ENCODE results near the gene TIAM1.
"Not testable (repeated sequence)": the region's sequence is repeated elsewhere in the genome, so short reads cannot be mapped to it uniquely, and the experiment has no call there.

TIAM1 gene

DNA sequence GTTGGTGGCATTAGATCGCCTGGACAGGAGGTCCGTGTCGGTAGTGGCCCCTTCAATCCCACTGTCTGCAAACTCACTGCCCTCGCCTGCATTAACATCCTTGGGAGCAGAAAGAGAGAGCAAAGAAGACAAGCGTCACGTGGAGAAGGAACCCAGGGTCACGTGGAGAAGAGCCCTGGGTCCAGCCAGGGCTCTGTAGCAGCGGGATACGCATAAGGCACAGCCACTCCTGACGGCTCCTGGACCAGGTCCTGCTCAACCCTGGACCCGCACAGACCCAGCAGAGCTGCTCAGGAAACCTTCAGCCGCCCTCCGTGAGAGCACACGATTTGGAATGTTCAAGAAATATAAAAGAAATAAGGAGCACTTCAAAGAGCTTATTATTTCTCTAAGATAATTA, 92.0 kb downstream of the TIAM1 start:
- no peak for DNase-seq (ENCODE audit: low read depth)

DNA sequence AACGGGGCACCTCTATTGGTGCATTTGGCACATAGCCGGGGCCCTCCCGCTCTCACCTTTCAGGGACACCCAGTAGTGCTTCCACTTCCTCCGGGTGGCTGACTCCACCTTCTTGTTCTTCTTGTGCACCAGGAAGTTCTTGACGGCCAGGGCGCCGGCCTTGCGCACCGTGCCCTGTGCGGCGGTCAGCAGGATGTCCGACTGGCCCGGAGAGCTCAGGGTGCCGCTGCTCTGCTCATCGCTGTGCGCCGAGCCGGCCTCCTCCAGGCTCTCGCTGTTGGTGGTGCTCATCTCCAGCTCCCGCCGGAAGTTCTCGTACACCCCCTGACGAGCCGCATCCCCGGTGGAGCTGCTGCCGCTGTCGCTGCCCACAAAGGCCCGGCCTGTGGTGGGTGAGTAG, 92.4 kb downstream of the TIAM1 start:
- DNase-seq (ENCODE audit: low read depth), result no peak

GRCh38 chr21:31248598-31248997, 95.5 kb downstream of the TIAM1 start:
- DNase-seq (ENCODE audit: low read depth), result no peak

DNA sequence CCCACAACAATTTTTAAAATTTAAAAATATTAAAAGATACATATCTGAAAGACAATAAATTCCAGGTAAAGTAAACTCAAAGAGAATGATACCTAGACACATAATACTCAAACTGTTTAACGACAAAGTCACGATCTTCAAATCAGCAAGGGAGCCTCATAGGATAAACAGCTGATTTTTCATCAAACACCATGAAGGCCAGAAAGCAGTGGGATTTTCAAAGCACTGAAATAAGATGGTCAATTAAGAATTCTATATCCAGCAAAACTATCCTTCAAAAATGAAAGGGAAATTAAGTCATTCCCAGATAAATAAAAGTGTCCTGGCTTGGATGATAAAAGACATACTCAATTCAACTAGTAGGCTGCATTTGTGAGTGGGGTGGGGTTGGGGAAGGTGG, 100.5 kb downstream of the TIAM1 start:
- DNase-seq (ENCODE audit: low read depth), result no peak

- no peak for DNase-seq (ENCODE audit: low read depth)
Observed at GRCh38 chr21:31236528-31236927, 107.5 kb downstream of the TIAM1 start.

DNA sequence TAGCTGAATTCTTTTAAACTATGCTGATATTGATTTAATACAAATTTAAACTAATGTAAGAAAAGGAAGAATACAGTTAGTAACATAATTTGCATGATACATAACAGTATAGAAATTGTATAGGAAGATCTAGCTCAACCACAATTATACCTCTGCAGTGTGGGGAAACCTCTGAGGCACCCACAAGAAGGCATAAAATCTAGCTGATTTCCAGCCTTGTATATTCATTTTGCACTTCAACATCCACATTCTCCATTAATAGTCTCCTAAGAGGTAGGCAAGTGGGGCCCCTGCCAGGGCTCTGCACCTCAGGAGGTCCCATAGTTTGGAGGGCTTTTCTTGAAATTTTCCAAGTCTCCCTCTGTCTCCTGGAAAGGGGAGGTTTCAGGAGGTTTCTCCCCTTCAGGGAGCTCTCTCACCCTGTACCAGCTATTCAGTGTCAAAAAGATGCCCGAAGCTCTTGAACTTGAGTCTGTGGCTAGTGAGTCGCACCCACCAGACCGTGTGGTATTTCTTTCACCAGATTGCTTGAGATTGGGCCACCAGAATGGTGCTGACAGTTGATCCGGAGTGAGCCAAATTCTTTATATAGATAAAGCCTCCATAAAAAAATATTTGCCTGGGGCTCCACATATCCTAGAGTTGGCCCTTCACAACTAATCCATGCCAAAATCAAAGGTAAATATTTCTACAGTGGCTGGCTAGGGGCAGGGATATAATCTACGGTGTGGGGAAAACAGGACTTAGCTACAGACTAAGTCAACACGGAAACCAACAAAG, 108.2 kb downstream of the TIAM1 start:
- no peak for DNase-seq (ENCODE audit: low read depth)

DNA sequence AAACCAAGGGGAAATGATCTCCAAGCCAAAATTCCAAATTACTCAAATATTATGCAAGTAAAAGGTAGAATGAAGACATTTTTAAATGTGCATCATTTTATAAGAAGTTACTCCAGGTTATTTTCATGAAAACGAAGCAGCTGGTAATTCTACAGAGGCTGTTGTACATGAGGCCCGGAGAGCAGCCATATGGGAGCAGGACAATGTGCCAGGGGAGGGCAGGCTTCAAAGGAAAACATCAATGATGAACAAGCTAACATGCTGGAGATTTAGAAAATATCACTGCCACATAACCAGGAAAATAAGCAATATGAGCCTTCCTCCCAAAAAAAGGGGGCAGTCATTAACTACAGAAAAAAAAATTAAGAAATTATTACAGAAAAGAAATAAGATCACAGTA, 109.1 kb downstream of the TIAM1 start:
- no peak for DNase-seq (ENCODE audit: low read depth)

DNA sequence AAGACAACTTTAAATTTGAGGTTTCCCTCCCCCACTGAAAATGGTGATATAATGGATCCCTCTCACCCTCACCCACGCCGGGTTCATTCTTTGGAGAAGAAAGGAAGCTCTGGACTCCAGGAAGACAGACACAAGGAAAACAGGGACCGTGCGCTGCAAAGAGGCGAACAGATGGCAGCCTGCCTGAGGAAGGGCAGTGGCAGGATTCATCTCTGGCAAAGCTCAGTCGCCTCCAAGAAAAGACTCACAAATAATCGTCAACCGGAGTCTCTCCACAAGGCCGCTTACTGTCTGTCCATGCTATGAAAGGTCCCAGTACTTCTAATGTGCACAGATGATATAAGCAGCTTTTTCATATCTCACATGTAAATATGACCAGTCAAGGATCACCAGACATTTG, 110.3 kb downstream of the TIAM1 start:
- no peak for DNase-seq (ENCODE audit: low read depth)

DNA sequence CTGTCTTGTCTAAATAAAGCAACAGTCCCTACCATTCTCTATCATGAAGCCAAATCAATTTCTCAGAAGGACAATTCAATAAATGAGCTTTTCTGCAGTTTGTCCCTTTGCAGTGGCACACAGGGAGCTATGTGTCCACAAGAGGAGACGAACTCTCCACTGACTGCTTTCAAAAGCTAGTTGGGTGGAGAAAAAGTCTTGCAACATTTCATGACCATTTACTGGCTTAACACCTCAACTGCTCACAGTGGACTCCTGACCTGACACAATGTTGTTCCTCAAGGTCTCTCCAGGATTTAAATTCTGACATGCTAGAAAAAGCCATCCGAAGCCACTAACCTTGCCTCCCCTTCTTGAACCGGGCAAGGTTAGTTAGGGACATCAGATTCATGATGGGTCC, 111.7 kb downstream of the TIAM1 start:
- DNase-seq (ENCODE audit: low read depth), result no peak

DNA sequence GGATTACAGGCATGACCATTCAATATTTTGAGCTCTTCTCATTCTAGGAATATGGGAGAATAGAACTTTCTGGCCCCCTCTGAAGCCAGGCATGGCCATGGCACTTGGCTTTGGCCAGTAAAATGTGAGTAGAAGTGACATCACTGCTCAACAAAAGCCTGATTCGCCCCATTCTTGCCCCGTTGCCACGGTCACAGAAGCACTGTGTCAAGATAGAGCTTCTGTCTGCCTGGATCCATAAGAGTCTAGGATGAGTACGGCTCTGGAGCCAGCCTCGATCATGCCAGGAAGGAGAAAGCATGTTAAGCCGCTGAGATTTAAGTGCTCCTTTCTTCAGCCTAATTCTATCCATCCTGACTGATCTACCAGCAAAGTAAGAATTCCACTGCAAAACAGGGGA, 113.1 kb downstream of the TIAM1 start:
- no peak for DNase-seq (ENCODE audit: low read depth)

DNA sequence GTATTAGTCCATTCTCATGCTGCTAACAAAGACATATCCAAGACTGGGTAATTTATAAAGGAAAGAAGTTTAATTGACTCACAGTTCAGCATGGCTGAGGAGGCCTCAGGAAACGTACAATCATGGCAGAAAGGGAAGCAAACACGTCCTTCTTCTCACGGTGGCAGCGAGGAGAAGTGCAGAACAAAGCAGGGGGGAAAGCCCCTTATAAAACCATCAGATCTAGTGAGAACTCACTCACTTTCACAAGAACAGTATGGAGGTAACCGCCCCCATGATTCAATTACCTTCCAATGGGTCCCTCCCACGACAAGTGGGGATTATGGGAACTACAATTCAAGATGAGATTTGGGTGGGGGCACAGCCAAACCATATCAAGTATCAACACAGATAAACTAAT, 115.3 kb downstream of the TIAM1 start:
- not testable (repeated sequence) for DNase-seq (ENCODE audit: low read depth)

GRCh38 chr21:31225713-31226112, 118.3 kb downstream of the TIAM1 start:
- no peak for DNase-seq (ENCODE audit: low read depth)

DNA sequence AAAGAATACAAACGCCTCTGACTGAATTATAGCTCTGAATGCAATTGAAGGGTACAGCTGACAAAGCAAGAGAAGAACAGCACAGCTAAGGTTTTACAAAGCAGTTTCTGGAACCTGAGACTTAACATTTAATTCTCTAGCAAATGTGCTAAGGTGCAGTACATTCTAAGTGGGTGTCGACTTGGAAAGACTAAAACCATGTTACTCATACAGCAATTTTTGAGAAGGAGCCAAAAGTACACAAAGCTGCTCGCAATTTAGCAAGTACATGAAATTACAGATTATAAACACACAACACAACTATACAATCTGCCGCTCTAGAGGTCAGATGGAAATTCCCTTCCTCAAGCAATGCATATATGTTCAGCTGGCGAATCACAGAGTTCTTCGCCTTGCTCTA, 121.9 kb downstream of the TIAM1 start:
- DNase-seq (ENCODE audit: low read depth), result no peak

DNA sequence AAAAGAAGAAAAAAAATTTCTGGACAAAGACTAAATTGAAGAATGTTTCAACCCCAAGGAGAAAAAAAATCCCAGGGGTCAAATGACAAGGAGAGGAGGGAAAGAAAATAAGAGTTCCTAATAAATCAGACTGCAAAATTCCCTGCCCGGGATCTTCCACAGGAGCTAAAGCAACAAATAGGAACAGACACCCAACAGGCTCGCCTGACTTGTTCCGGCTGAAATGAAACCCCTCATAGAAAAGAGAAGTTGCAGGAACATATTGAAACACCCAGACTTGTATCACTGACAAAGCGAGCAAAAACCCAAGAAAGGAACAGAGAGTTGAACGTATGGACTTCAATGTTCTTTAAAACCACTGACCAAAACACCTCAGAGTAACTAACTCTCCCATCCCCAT, 123.0 kb downstream of the TIAM1 start:
- DNase-seq (ENCODE audit: low read depth), result no peak

DNA sequence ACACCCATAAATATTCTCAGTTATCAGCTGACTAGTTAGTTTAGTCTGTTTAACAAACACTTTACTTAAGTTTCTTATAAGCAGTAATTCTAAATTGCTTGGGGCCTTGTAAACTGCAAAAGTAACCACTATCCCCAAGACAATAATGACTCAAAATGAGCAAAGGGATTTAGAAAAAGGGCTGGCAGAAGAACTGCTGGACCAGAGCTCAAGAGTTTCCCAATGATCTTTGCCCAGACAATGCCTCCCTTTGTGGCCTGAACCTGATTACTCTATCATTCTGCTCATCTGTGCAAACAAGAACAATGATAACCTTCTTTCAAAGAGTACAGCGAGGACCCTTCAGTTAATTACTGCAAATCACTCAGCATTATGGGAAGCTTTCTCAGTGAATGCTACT, 123.5 kb downstream of the TIAM1 start:
- DNase-seq (ENCODE audit: low read depth), result no peak

DNA sequence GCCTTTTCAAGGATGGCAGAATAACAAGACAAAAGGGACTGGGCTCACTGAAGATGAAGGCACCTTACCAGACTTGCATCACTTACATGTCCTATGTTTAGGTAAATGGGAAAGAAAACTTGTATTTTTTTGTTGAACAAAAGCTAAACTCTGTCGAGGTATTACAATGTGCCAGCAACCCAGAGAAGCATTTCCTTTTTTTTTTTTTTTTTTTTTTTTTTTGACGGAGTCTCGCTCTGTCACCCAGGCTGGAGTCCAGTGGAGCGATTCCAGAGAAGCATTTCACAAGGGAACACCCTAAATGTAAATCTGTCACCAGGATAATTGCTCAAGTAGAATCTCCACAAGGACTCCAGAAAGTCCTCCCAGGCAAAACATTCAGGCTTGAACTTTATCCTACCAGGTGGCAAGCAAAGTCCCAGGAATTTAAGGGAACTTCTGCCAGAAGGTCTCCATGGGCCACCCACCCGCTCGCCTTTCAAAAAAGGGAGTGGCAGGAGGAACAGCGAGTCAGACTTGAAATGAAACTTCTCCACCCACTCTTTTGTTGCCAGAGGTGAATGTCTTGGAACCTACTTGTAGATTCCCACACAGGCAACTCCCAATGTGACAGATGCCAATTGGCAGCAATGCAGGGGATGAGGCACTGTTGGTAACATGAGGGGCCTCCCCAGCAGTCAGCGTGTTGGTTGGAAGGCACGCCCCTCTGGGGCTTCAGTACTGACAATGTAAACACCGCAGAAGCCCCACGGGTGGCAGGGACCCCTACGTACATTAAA, 125.0 kb downstream of the TIAM1 start:
- DNase-seq (ENCODE audit: low read depth), result no peak

GRCh38 chr21:31216206-31216605, 127.9 kb downstream of the TIAM1 start:
- no peak for DNase-seq (ENCODE audit: low read depth)

DNA sequence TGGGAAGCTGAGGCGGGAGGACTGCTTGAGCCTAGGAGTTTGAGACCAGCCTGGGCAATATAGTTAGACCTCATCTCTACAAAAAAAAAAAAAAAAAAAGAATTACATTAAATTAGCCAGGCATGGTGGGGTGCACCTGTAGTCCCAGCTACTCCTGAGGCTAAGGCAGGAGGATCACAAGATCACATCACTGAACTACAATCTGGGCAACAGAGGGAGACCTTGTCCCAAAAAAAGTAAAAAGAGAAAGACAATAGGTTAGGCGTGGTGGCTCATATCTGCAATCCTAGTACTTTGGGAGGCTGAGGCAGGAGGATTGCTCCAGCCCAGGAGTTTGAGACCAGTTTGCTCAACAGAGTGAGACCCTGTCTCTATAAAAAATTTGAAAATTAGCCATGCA, 130.3 kb downstream of the TIAM1 start:
- no peak for DNase-seq (ENCODE audit: low read depth)

DNA sequence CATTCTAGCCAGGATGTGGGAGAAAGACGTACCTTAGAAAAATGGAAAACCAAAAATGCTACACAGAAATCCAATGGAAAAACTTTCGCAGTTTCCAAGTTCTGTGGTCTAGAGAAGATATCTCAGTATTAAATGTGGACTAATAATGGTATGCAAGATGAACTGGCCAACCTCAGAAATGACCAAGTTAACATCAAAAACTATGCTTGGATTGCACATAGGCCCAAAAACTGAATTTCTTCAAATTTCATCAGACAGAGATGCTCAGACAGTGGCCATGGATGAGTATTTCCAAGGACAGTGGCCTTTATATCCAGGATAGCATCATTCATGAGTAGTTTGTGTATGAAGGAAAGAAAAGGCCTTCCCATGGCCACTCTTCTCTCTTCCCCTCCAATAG, 132.2 kb downstream of the TIAM1 start:
- no peak for DNase-seq (ENCODE audit: low read depth)

DNA sequence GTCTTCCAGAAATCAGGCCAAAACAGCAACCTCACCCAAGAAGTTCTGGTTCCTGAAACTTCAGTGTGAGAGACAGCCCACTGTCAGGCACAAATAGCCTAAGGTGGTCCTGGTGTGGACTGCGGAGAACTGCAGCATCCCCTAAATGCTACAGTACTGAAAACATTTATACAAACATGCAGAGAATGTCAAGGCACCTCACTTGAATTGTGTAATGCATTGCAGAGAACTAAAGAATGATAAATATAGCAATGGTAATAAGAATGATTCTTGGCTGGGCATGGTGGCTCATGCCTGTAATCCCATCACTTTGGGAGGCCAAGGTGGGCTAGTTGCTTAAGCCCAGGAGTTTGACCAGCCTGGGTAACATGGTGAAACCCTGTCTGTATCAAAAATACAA, 138.6 kb downstream of the TIAM1 start:
- DNase-seq (ENCODE audit: low read depth), result no peak

DNA sequence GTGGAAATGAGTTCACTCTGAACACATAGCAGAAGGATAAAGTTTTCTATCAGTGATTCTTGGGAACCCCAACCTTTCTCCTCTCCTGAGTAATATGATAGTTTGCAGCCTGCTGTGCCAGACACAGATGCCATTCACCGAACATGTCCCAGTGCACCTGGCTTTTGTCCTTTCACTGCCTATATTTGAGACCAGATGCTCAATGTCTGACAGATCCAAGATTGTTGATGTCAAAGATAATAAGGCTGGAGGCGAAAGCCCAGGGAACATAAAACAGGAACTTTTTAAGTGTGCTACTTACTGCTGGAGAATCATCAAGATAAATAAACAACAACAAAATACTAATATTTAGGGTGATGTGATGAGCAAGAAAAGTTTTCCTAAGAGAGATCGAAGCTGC, 139.3 kb downstream of the TIAM1 start:
- DNase-seq (ENCODE audit: low read depth), result no peak

- no peak for DNase-seq (ENCODE audit: low read depth)
Observed at GRCh38 chr21:31203431-31204054, 140.5 kb downstream of the TIAM1 start.

- no peak for DNase-seq (ENCODE audit: low read depth)
Observed at GRCh38 chr21:31201548-31201947, 142.5 kb downstream of the TIAM1 start.
